CD1c-positive myeloid dendritic cell (primary cell): Measurements from ENCODE around the gene NPB.

Experiments
- DNase-seq: peaks from one replicate; pipeline ENCODE4 v3.0.0-alpha.2; 2016; ENCODE audit errors: extremely low spot score

The NPB gene

DNA sequence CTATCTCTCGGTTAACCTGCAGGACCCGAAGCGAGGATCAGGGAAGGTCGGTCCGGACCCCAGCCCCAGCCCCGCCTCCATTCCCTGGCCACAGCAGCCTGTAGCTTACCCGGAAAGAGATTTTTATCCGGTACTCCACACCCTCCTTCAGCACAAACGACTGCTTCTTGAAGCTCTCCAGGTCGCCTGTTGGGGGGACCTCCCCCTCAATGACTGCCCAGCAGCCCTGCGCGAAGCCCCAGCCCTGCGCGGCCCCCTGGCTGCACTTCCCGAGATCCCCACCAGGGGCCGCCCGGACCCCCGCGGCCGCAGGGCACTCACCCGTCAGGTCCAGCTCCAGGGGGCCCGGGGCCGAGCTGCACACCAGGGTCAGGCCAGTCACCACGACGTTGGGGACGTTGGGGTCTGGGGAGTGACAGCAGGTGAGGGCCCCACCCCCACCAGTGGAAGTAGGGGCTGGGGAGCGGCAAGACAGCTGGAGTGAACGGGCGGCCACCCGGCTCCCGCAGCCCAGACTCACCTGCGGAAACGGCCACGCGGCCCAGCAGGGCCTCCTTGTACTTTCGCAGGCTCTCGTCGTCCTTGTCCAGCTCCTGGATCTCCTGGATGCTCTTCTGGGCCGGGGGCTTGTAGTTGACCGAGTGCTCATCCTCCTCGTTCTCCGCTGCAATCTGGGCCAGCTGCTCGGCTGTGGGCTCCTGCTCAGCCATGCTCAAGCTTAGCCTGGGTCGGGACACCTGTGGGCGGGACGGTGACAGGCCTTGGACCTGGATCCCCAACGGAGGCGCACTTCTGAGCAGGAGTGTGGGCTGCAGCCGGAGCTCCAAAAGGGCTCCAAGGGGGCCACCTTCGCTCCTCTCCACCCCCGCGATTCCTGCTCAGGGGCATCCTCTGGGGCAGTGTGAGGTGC, 32.6 kb upstream of the NPB start:
- DNase-seq, result no peak

DNA sequence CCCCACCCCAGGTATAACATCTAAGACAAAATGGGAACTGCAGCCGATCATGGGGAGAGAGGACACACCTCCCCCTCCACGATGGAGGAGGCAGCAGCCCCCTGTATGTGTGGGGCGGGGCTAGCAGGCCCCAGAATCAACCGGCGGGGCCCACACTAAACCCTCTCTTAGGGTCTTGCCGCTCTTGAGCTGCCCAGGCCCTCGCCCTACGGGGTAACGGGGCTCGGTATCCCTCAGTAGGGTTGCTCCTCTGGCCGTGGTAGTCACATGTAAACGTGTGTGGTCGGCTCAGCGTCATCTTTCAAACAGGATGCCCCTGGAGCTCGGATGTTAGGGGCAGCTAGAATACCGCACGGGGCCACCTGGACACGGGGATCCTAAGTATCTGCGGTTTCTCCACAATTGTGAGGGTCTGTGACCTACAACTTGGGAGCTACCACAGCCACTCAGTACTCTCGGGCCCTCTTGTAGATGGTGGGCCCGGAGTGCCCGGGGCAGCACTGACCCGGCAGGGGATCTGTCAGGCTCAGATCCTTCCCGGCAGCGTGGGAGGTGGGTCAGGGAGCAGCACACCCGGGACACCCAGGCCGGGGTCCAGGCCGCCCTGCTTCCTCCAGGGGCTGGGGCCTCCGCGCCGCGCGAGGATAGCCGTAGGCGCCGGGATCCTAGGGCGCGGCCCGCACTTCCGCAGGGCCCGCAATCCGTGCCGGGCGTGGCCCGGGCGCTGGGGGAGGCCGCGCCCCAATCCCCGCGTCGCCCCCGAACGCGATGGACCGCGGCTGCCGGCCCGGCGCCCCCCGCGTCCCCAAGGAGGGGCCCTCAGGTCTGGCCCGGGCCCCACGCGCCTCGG, 31.7 kb upstream of the NPB start:
- DNase-seq, result peak; percentile 69

DNA sequence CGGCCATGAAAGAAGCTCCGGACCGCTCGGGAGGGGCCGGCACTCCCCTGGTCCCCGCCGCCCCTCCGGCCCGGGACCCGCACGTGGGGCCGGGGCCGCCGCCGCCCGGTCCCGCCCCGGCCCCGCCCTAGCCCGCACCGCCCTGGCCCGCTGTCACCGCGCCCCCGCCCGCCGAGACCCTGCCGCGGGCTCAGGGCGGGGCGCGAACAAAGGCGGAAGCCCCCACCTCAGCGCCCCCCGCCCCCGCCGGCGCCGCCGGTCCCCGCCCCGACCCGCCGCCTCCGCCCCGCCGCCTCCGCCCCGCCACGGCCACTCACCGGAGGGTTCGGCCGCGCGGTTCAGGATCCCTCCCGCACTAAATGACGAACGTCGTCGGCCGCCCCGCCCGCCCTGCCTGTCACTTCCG, 31.1 kb upstream of the NPB start, which contains the start of gene ARHGDIA:
Gene ARHGDIA (minus strand): TSS at position 357 of the 406 bp plus-strand sequence. CDS start 1,407 bp downstream, outside the sequence.
- no peak for DNase-seq

DNA sequence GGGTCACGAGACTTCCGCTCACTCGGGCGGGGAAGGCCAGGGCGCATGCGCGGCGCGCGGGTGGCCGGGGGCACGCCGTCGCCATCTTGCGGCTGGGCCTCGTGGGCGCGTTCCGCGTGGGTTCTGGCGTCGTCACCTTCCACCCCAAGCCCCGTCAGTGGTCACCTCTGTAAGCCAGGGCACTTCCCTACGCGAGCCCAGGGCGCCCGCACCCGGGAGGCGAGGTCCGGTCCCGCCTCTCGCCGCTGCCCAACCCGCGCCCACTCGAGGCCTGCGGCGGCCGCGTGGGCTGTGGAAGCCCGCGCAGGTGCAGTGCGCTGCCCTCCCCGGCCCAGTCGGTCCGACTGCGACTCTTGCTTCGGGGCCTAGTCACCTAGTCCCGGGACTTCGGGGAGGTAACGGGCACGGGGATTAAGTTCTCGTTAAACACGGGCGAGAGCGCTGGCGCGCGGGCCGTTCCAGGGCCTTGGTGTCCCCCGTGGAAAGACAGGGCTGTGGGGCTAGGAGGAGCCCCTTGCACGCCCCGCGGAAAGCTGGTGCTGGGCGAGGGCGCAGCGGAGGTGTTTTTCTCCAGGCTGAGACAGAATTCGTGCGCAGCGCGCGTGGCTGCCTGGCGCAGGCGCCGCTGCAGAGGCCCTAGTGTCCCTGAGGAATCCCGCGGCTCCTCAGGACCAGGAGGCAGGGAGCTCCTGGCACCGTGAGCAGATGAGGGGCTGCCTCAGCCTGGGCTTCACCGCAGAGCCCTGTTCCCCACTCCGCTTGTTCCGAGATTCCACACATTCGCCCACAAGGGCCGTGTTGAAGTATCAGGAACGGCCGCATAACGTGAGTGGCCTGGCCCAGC, 30.4 kb upstream of the NPB start:
- DNase-seq, result peak; percentile 98

GRCh38 chr17:81877569-81877968, 24.5 kb upstream of the NPB start:
- no peak for DNase-seq

DNA sequence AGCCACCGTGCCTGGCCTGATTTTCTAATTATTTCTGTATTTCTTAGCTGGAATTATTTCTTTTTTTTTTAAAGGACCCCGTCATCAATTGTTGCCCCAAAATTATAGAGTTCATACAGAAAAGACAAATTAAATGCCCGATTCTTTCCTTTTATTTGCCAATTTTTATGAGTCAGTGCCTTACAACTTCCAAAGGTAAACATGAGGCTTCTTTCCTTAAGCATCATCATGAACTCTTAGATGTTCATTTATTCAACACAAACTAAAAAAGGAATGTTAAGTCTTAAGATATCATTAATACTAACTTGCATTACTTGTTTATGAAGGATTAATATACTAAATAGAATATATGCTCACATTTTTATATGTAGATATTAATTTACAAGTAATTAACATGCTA, 23.7 kb upstream of the NPB start:
- no peak for DNase-seq

GRCh38 chr17:81879121-81879520, 22.9 kb upstream of the NPB start:
- no peak for DNase-seq

- no peak for DNase-seq
Measured at GRCh38 chr17:81884520-81884919, 17.5 kb upstream of the NPB start.

- DNase-seq, result no peak
Measured at GRCh38 chr17:81884968-81885367, 17.1 kb upstream of the NPB start.

DNA sequence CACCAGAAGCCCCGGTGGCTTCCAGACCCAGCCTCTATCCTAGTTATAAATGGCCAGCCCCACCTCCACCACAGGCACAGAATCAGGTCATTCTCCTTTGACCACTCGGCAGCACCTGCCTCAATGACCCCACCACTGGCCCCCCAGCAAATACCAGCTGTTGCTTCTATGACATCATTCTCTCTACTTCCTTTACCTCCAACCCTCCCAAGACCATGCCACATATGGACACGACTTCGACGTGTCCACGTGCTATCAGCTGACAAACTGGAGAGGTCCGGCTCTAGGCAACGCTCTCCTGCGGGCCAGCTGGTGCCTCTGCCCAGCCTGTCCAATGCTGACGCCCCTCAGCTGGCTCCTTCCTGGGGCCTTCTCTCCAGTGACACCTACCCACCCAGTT, 16.6 kb upstream of the NPB start:
- no peak for DNase-seq

- DNase-seq, result no peak
Measured at GRCh38 chr17:81885869-81886548, 16.0 kb upstream of the NPB start.

DNA sequence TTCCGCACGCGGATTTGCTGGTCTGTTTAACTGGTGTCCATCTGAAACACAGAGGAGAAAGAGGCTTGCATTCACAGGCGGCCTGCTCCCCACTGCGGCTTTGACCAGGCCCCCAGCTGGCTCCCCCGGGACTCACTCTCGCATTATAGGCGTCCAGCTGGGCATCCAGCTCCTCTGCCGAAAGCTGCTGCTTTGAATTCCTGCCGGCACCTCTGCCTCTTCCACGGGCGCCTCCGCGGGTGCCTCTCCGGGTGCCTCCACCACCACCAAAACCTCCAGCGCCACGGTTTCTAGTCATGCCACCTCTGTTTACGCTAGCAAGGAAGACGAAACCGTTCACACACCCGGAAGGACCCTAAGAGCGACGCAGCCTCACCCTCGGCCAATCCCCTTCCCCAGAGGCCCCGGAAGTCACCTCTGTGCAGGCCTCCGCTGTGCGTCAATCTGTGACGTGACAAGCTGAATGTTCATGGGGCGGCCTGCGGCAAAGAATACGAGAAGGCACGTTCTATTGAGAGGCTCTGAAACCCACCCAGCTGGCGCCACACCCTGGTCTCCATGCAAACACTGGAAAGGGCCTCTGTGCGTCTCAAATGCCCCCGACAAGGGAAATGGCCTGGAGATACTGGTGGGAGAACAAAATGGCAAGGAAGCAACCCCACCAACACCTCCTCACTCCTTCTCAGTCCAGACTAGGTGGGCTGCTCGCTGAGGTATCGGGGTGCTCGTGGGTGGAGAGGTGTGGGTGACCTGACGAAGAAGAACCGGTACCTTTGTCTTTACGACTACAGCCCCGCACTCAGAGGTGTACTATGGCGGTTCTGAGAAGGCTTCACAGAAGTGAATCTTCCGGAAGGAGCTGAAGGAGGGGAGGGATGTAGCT, 13.7 kb upstream of the NPB start:
- DNase-seq, result no peak

DNA sequence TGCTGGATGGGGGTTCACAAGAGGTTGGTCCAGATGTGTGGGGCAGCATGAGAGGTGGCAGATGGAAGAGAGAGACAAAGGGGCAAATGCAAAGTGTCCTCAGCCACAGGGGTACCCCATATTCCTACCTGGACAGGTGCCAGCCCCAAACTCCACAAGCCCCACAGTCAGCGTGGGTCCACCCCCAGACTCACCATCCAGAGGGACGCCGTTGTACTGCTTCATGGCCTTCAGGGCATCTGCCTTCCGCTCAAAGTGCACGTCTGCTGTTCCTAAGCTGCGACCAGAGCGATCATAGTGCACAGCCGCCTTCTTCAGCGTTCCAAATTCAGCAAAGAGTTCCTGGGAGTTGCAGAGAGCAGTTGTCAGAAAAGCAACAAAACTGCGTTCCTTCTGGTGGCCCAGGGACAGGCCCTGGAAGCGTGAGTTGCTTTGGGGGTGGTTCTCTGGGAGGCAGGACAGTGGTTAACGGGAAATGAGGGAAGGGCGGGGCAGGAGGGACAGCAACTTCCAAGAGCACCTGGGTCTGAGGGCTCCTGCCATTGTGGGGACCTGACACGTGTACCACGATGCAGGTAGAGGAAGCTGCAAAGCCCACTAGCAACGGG, 12.9 kb upstream of the NPB start:
- DNase-seq, result no peak

- DNase-seq, result no peak
Measured at GRCh38 chr17:81889602-81890001, 12.4 kb upstream of the NPB start.

DNA sequence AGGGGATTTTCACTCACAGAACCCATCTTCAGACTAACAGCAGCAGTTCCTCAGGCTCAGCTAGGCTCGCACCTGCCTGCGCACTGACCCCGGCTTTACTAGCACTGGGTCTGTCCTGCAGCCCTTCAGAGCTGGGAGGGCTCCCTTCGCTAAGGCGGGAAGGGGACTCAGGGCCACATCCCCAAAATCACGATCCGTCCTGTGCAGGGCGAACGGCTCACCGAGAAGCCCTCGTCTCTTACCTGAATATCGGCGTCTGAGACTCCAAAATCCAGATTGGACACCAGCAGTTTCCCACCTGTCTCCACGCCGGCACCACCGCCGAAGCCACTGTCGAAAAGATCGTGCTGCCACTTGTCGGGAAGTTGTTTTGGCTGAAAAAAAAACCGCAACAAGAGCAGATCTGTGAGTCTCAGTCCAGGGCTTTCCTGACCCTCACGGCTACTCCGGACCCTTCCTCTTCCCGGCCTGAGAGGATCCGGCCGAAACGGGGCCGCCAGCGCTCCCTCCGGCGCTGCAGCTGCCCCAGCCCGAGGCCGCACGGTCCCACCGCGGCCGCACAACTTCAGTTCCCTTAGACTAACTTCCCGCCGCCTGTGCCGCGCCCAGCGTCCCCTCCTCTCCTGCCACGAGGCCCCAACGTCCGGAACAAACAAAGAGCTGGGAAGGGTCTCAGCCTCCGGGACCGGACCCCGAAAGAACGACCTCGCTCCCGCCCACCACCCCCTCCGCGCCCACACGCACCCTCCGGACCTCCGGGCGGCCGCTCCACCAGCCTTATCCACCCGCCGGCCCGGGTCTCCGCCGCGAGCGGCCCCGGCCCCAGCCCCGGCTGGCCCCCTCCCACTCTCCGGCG, 11.4 kb upstream of the NPB start:
- DNase-seq, result peak; percentile 60

GRCh38 chr17:81891303-81891552, 10.8 kb upstream of the NPB start:
- peak; percentile 29 for DNase-seq

GRCh38 chr17:81895400-81895799, 6.6 kb upstream of the NPB start:
- DNase-seq, result no peak

- DNase-seq, result no peak
Measured at GRCh38 chr17:81898029-81898866, 3.8 kb upstream of the NPB start.
